ENCODE data around the gene IMPDH2. TPM values are rescaled to one million over a fixed set of nuclear protein-coding genes. Genes with fewer than 3 reads are reported as not detected.
"Not testable (repeated sequence)": the region's sequence is repeated elsewhere in the genome, so short reads cannot be mapped to it uniquely, and the experiment has no call there.

Gene IMPDH2
- total RNA-seq, 1 donor from 2014 or later = 496 TPM

GRCh38 chr3:49017971-49018706 is 11.1 kb downstream of the IMPDH2 start, which contains the start of gene DALRD3:
TSS of gene DALRD3 (minus strand) at chr3:49018580. CDS start at chr3:49018564, 16 bp downstream.
- Mint-ChIP-seq H3K36me3 (ENCODE audit: low read depth) (peaks cover 34% of the 10 kb centered on the region), H3K27ac (peak within 1 kb of the TSS; percentile 89), H3K27me3 (no peaks in the 10 kb centered on the region), H3K4me3 (peak within 1 kb of the TSS; percentile 96), H3K9me3 (no peaks in the 10 kb centered on the region), H3K4me1 (peaks cover 20% of the 10 kb centered on the region)
- DNase-seq = peak; percentile 92
- intact Hi-C loops (cut with micrococcal nuclease) = loop anchor here (1.0 kb wide), 1 partner anchor 11 kb away; the partner anchor contains the start of gene WDR6

- intact Hi-C loops (cut with micrococcal nuclease) = no loop called here
- Mint-ChIP-seq H3K27me3 (no peaks in the 10 kb centered on the region), H3K4me3 (peak overlapping the region; percentile 96), H3K36me3 (ENCODE audit: low read depth) (peaks cover 27% of the 10 kb centered on the region), H3K9me3 (no peaks in the 10 kb centered on the region), H3K4me1 (peaks cover 17% of the 10 kb centered on the region), H3K27ac (peak overlapping the region; percentile 69)
- no peak for DNase-seq
Measured at GRCh38 chr3:49017229-49017970, 11.8 kb downstream of the IMPDH2 start.

- H3K4me3 Mint-ChIP-seq = peak overlapping the region; percentile 96
- intact Hi-C loops (cut with micrococcal nuclease) = no loop called here
Measured at GRCh38 chr3:49016414-49017228, 12.6 kb downstream of the IMPDH2 start.

GRCh38 chr3:49015765-49016164 is 13.4 kb downstream of the IMPDH2 start:
- H3K36me3 Mint-ChIP-seq (ENCODE audit: low read depth) = peaks cover 34% of the 10 kb centered on the region
- no peak for DNase-seq
- H3K27me3 Mint-ChIP-seq = no peaks in the 10 kb centered on the region
- H3K4me1 Mint-ChIP-seq = peaks cover 15% of the 10 kb centered on the region
- no peak overlapping the region for H3K4me3 Mint-ChIP-seq
- intact Hi-C loops (cut with micrococcal nuclease) = no loop called here
- H3K27ac Mint-ChIP-seq = no peak overlapping the region
- no peaks in the 10 kb centered on the region for H3K9me3 Mint-ChIP-seq

More at GRCh38 chr3:49016414-49017228, 12.6 kb downstream of the IMPDH2 start:
- H3K4me1 Mint-ChIP-seq = peaks cover 17% of the 10 kb centered on the region
- H3K27ac Mint-ChIP-seq = no peak overlapping the region
- peaks cover 33% of the 10 kb centered on the region for H3K36me3 Mint-ChIP-seq (ENCODE audit: low read depth)
- H3K27me3 Mint-ChIP-seq = no peaks in the 10 kb centered on the region
- no peaks in the 10 kb centered on the region for H3K9me3 Mint-ChIP-seq
- no peak for DNase-seq

- no peak overlapping the region for H3K27ac Mint-ChIP-seq
- H3K27me3 Mint-ChIP-seq = no peaks in the 10 kb centered on the region
- DNase-seq = no peak
- H3K36me3 Mint-ChIP-seq (ENCODE audit: low read depth) = peaks cover 34% of the 10 kb centered on the region
- H3K9me3 Mint-ChIP-seq = no peaks in the 10 kb centered on the region
- no peak overlapping the region for H3K4me3 Mint-ChIP-seq
- intact Hi-C loops (cut with micrococcal nuclease) = no loop called here
- peaks cover 15% of the 10 kb centered on the region for H3K4me1 Mint-ChIP-seq
Measured at GRCh38 chr3:49015072-49015471, 14.1 kb downstream of the IMPDH2 start.

- no peak overlapping the region for H3K4me3 Mint-ChIP-seq
- H3K27me3 Mint-ChIP-seq = no peaks in the 10 kb centered on the region
- H3K9me3 Mint-ChIP-seq = no peaks in the 10 kb centered on the region
- no peak overlapping the region for H3K27ac Mint-ChIP-seq
- DNase-seq = peak; percentile 86
- peaks cover 16% of the 10 kb centered on the region for H3K4me1 Mint-ChIP-seq
- intact Hi-C loops (cut with micrococcal nuclease) = no loop called here
- peaks cover 38% of the 10 kb centered on the region for H3K36me3 Mint-ChIP-seq (ENCODE audit: low read depth)
Measured at GRCh38 chr3:49013738-49014660, 15.2 kb downstream of the IMPDH2 start.

- Mint-ChIP-seq H3K27ac (no peak overlapping the region), H3K4me1 (peaks cover 16% of the 10 kb centered on the region), H3K4me3 (no peak overlapping the region), H3K36me3 (ENCODE audit: low read depth) (peaks cover 38% of the 10 kb centered on the region), H3K27me3 (no peaks in the 10 kb centered on the region), H3K9me3 (no peaks in the 10 kb centered on the region)
- intact Hi-C loops (cut with micrococcal nuclease) = no loop called here
- no peak for DNase-seq
Measured at GRCh38 chr3:49013113-49013737, 16.0 kb downstream of the IMPDH2 start.

GRCh38 chr3:49012441-49013017 is 16.7 kb downstream of the IMPDH2 start:
- intact Hi-C loops (cut with micrococcal nuclease) = no loop called here
- Mint-ChIP-seq H3K4me1 (peaks cover 19% of the 10 kb centered on the region), H3K4me3 (no peak overlapping the region), H3K27me3 (no peaks in the 10 kb centered on the region), H3K9me3 (no peaks in the 10 kb centered on the region), H3K36me3 (ENCODE audit: low read depth) (peaks cover 38% of the 10 kb centered on the region), H3K27ac (no peak overlapping the region)
- DNase-seq = no peak

- DNase-seq = no peak
- Mint-ChIP-seq H3K9me3 (no peaks in the 10 kb centered on the region), H3K4me3 (peak overlapping the region; percentile 15), H3K4me1 (peaks cover 23% of the 10 kb centered on the region), H3K27me3 (no peaks in the 10 kb centered on the region), H3K27ac (no peak overlapping the region), H3K36me3 (ENCODE audit: low read depth) (peaks cover 16% of the 10 kb centered on the region)
- intact Hi-C loops (cut with micrococcal nuclease) = no loop called here
Measured at GRCh38 chr3:49009396-49009795, 19.8 kb downstream of the IMPDH2 start.

GRCh38 chr3:49008627-49009026 is 20.6 kb downstream of the IMPDH2 start:
- Mint-ChIP-seq H3K4me1 (peaks cover 23% of the 10 kb centered on the region), H3K27ac (peak overlapping the region; percentile 99), H3K36me3 (ENCODE audit: low read depth) (peaks cover 12% of the 10 kb centered on the region), H3K4me3 (peak overlapping the region; percentile 94)
- H3K9me3 Mint-ChIP-seq; intact Hi-C loops (cut with micrococcal nuclease); H3K27me3 Mint-ChIP-seq; DNase-seq: not testable (repeated sequence)

GRCh38 chr3:49007771-49008528 is 21.2 kb downstream of the IMPDH2 start:
- peaks cover 12% of the 10 kb centered on the region for H3K36me3 Mint-ChIP-seq (ENCODE audit: low read depth)

More at GRCh38 chr3:49007771-49008528, 21.2 kb downstream of the IMPDH2 start:
- peak; percentile 97 for DNase-seq
- H3K9me3 Mint-ChIP-seq = no peaks in the 10 kb centered on the region
- peak overlapping the region; percentile 99 for H3K27ac Mint-ChIP-seq
- H3K4me1 Mint-ChIP-seq = peaks cover 23% of the 10 kb centered on the region
- intact Hi-C loops (cut with micrococcal nuclease) = loop anchor here (1.0 kb wide), 3 partner anchors 10 to 86 kb away; partner anchors contain the start of genes DALRD3 and QRICH1
- H3K27me3 Mint-ChIP-seq = no peaks in the 10 kb centered on the region
- peak overlapping the region; percentile 94 for H3K4me3 Mint-ChIP-seq
